Globus pallidus (tissue), 1 donor: ENCODE data around the gene ACTG1.

Experiments used
- DNase-seq: peaks from one replicate; pipeline ENCODE4 v3.0.0-alpha.2; 2015; ENCODE audit warnings: low spot score

ACTG1 gene

DNA sequence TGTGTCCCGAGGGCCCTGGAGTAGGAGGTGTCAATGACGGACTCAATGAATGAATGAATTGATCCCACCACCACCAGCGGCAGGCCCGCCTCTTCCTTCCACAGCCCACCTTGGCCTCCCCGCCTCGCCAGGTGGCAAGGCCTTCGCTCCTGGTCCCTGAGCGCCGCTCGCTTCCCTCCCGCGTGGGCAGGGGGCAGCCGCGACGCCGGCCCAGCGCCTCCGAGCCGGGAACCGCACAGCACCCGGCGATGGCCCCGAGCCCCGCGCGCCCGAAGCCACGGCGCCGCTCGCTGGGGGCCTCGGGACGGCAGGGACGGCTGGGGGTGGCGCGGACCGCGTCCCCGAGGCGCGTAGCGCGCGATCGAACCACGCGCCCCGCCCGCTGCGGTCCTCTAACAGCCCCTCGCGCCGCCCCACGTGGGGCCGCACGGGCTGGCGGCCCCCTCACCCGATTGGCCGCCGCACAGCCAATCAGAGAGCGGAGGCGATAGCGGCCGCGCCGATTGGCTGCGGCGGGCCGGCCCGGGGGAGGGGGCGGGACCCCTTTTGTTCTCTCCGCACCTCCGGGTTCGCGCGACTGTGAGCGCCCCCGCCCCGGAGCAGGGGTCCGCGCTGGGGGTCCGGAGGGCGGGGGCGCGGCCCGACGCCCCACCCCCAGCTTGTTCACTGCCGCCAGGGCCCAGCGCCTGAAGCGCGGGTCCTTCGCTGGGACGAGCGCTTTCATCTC, 31.4 kb downstream of the ACTG1 start:
- DNase-seq: peak; percentile 85

DNA sequence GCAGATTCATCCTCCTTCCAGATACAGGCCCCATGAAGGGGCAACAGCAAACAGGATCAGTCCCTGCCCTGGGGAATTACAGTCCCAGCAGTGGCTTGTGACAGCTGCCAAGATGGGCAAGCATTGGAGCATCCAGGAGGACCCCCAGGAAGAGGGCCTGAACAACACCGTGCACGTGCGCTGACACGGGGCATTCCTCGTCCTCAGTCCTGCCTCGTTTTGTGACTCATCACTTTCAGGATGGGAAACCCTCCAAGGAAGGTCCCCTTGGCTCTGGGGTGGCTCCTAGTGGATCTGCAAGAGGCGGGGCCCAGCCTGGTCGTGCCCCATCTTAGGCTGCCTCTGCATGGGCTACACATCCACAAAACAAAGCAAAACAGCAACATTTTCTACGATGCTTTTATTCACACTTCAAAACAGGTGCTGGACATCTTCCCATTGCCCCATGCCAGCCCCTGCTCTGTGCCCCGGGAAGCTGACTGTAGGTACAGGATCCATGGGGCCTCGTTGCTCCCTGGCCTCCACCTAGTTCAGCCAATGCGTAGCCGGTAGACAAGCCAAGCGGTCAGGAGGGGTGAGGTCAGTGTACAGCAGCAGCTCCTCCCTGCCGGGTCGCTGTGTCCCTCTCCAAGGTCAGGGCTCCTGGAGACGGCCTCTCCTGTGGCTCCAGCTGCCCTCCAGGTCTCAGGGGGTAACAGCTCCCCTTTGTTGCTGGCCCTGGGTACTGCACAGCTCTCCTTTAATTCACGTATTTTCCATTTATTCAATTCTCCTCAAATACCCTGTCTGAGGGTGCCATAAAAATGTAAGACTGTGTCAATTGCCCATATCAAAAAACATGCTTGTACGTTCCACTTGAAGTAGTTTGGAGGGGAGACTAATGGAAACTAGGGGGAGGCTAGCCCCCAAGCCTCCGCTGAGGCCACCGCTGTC, 32.2 kb downstream of the ACTG1 start:
- DNase-seq: no peak

DNA sequence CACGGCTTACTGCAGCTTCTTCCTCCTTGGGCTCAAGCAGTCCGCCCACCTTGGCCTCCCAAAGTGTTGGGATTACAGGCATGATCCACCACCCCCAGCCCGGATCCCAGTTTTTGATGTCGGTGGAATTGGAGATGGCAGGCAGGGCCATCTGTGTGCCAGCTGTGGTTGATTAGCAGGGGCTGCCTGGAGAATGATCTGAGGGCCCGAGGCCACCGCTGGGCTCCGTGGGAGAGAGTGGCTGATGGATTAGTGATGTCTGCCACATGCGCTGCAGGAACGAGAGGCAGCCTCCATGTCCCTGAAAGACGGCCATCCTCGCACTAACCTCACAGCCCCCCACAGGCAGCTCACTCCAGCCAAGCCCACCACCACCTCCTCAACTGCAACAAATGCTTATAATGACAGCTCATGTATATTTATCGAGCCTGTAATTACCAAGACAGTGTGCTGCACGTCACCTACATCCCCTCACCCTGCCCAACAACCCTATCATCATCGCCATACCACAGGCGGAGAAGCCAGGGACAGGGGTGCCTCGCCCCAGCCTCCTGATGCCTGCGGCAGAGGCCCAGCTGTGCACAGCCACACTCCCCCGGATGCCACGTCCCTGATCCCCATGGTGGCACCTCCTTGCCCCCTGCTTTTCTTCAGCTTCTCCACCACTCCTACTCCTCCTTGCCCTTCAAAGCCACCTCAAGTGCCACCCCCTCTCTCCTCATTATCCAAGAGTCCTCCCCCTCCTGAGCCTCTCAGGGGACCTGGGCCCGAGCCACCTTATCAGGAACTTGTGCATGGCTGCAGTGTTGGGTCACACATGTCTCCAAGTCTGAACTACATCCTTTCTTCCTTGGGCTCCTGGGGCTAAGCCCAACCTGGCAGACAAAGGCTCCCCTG, 33.2 kb downstream of the ACTG1 start:
- no peak for DNase-seq

DNA sequence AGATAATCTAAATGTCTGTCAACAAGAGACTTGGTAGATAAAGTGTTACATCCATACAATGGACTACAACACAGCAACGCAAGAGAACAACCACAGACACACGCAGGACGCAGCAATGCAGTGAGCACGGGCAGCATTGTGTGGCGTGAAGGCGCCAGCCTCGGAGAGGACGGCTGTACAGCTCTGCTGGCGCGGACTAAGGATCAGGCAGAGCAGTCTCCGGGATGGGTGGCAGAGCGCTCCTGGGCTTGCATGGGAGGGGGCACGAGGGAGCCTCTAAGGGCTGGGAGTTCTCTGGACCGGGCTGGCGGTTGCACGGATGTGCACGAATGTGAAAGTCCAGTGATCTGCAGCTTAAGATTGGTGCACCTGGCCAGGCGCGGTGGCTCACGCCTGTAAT, 34.5 kb downstream of the ACTG1 start:
- DNase-seq: no peak

DNA sequence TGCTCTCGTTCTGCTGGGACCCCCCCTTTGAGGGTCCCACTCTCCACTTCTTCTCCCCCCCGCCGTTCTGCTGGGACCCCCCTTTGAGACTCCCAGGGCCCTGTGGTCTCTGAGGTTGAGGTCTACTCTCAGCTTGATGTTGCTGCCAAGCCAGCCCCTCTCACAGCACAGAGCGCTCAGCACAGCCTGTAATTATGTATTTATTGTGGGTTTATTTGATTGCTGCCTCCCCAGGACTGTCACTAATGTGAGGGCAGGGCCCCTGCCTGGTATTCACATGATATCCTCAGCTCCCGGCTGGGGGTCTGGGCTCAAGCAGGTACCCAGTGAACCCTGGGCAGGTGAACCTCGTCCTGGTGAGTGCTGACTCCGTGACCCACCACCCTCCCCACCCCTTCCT, 35.4 kb downstream of the ACTG1 start:
- DNase-seq: no peak

DNA sequence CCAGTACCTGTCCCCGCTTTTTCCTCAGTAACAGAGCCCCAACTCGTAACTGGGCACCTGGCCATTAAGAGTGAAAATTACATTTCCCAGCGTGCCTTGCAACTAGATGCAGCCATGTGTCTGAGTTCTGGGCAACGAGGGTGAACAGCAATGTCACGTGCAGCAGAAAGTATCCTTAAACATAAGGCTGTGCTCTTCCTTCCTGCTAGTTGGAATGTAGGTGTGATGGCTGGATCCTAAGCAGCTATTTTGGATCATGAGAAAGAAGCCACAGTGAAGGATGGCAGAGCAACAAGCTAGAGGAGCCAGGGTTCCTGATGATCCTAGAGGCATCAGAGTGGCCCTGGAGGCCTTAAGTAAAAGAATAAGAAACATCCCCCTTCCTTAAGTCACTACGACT, 36.0 kb downstream of the ACTG1 start:
- DNase-seq: no peak

DNA sequence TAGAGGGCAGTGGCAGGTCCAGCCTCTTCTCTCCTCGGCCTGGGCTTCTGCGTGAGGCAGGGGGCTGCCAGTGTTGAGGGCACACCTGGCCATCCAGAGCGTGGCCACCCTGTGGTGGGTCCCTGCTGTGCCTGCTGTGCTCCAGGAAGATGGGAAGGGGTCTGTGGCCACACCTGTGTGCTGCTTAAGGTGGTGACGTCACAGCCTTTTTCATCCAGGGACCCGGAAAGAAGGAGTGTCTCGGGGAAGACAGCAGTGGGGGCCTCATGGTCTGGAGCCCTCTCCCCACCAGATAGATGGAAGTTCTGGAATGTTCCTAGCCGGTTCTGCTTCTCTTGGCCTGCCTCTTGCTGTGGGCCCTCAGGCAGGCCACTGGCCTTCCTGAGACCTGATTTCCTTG, 36.5 kb downstream of the ACTG1 start:
- DNase-seq: no peak

DNA sequence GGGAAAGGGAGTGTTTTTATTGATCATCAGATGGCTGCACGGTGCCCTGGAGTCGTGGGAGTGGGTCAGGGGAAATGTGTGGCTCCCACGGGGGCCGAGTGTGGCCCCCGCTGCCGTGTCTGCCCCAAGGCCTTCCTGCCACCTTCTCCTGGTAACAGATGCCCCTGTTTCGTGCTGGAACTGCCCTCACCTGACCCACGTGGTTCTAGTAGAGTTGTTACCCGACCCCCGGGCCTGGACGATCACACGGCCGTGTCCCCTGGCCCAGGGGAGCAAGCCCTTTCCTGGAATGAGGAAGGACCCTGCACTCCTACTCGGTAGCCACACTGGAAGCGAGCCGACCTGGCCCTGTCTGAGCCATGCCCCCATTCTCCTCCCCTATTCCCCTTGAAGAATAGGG, 37.6 kb downstream of the ACTG1 start:
- no peak for DNase-seq

DNA sequence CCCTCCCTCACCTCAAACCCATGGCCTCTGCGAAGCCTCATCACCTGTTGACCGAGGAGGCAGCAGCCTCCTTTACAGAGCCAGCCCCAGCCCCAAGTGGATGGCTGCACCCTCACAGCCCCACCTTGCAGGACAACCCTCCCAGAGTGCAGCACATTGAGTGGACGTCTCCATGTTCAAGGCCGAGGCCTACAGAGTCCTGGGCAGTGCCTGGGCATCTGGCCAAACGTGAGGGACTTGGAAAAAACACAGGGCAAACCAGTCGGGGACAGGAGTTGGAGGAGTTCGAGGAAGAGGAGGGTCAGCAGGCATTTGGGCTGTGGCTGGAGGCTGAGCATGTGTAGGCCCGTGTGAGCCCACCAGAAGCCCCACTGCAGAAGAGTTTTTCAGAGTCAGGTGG, 39.6 kb downstream of the ACTG1 start:
- DNase-seq: no peak

DNA sequence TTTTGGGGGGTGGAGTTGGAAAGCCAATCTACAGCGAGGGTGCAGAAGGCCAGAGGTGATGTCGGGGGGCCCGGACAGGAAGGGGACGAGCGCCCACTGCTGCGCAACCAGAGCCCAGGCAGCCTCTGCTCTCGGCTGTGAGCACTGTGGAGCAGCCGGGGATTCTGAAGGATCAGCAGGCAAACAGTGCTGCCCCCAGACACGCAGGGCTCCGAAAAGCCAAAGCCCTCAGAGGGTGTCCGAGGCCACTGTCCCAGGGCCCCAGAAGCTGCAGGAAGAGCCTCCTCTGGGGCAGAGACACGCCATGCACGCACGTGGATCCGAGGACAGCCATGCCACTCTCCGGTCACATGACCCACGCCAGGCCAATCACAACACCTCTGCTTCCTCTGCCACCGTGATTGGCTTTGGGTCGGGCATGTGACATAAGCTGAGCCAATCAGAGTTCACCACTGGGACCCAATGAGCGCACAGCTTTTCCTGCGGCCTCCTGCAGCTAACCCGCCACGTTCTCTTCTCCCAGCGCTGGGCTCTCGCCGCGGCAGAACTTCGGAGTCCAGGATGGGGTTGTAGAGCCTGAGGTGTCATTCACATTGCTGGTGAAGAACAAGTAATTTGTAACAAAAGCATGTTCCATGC, 40.7 kb downstream of the ACTG1 start:
- peak; percentile 79 for DNase-seq

DNA sequence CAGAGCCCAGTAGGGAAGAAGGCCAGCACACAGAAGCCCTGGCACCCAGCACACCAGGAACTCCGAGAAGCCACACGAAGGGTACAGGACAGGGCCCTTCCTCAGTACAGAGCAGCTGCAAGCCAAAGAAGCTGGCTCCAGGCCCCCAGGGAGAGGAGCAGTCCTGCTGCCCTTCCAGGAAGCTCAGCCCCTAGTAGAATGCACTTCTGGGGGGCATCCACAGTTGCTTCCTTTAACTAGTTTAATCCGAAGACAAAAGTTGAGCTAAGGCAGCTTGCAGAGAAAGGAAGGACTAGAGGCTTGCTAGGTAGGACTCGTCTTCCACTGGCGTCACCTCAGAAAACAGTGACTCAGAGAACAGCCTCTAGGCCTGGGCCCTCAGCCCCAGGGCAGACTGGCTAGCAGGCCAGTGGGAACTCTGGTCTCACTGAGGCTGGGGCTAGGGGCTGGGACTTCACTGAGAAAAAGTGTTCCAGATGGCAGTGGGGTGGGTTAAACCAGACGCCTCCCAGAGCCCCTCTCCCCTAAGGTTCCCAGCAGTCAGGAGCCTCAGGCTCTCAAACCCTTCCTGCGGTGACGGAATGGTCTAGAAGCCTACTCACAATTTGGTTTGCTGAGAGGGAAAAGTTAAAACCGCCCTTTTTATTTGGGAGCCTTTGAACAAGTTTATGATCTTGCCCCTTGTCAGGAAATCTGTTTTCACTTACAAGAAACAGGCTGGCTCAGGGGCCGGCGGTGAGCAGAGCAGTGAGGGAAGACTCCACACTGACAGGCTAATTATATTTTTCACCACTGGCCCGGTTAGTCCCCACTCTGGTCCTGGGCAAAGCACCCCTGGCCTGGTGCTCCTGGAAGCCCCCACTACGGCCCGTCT, 41.4 kb downstream of the ACTG1 start:
- no peak for DNase-seq

DNA sequence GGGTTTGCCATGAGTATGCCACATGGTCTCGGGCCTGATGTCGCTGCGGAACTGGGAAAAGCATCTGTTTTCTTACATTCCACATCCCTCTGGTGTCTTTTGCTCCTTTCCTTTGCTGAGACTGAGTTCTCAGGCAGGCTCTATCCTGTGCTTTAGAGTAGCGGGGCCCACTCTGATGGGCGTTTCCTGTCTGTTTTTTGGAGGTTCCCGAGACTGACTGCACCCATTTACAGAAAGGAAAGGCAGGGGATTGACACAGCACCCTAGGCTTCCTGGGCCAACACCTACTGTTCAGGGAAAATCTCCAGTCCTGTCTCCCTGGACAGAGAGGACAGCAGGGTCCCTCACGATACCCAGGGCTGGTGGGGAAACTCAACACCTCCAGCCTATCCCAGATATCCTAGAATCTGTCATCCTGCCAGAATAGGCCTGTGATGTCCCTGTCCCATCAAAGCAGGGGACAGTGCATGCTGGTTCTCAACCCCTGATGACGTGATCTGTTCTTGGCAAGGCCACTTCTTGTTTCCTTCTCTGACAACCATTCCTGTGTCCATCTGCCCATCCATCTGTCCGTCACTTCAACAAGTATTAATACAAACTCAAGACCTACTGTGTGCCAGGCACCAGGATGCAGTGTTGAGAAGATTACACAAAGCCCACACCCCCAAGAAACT, 42.2 kb downstream of the ACTG1 start:
- peak; percentile 47 for DNase-seq

DNA sequence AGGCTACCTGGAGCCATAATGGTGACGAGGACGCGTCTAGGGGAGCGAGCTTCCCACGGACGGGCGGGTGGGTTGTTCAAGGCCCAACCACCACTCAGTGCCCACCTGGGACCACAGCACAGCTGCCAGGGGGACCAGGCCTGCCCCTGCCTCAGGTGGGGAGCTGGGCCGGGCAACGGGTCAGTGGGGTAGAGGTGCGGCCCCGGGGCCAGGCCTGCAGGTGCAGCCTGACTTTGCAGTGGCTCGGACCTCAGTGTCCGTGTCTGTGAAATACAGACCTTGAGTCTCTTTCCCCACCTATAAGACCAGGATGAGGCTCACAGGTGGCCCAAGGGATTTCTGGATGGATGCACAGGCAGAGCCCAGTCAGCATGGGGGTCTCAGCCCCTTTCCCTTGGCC, 43.3 kb downstream of the ACTG1 start:
- DNase-seq: no peak

DNA sequence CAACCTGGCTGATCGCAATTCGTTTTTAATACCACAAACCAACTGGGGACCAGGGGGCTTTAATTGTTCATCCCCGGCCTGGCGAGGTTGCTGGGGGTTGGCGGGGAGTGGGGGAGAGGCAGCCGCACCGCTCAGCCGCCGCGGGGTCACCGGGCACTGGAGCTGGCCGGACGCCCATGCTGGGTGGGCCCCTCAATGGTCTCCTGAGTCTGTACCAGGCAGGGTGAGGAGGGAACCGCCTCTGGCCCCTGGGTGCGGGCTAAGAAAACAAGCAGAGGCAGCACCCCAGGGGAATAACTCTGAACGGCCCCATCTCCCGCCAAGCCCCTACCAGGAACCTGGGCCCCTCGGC, 43.9 kb downstream of the ACTG1 start:
- DNase-seq: no peak

DNA sequence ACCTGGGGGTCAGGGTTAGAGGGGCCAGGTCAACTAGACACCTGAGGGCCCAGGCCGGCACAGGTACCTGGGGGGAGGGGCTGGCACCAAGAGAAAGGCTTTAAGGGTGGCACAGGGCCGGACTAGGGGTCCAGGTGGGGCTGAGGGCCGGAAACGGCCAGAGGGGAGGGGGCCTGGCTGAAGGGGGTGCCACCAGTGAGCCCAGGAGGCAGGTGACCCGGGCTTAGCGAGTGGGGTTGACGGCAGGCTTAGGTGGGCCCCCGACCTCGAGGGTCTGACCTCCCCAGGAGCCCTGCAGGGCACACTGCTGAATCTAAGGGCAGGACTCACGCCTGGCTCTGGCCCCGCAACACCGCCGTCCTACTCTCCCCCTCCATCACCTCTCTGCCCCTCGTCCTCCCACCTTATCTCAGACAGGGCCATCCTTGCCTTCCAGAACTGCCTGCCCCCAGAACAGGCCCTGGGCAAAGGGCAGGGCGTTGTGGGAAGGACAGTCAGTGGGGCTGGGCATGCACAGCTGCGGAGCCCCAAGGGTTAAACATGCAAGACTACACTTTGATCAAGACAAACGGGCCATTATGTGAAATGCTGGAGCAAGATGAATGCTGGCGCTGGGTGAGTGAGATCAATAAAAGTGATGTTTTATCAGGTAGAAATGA, 44.4 kb downstream of the ACTG1 start:
- no peak for DNase-seq

DNA sequence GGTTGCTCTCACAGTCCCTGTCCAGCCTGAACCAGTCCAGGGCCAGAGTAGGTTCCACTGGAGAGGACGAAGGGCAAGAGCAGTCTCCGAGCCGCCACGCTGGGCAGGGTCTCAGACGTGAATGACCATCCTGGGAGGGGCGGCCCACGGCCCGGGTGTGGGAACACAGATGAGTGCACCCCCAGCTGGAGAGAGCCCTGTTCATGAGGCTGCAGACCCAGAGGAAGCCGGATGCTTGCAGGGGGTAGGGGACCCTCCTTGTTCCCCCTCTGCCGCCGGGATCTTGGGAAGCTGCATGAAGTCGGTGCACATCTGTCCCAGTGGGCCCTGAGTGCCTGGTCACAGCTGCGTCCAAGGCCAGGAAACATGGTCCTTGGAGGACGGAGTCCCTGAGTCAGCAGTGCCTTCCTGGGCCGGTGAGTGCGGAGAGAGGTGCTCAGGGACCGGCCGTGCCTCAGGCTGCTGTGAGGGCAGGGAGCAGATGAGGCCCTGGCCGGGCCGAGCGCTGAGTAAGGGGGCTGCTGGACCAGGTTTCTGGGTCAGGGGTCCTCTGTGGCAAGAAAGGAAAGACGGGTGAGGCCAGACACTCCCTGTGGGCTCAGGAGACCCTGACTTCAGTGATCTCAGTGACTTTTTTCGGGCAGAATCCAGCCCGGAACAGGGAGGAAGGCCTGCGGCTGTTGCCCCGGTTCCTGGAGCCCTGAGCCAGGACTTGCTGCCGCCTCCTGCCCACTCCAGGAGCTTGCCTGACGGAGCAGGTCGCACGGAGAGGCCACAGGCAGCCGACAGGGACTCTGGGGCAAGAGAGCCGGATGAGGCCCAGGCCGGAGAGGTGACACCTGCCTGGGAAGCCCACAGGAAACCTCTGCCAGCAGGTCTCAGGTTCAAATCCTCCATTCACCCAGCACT, 45.8 kb downstream of the ACTG1 start:
- no peak for DNase-seq

DNA sequence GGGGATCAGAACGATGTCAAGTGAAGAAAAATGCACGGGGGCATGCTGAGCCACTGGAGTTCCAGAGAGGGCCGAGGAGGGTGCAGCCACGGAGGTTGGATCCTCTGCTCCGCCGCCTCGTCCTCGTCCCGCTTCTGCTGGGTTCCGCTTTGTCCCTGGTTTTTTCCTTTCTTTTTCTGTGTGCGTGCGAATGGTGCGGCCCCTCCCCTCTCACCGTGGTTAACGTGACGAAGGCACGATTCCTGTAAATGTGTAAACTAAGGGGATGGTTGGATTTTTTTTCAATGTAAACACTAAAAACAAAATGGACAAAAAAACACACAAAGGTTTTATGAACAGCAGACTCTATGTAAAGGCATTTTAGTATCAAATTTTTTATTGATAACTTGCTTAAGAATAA, 46.7 kb downstream of the ACTG1 start:
- DNase-seq: no peak

DNA sequence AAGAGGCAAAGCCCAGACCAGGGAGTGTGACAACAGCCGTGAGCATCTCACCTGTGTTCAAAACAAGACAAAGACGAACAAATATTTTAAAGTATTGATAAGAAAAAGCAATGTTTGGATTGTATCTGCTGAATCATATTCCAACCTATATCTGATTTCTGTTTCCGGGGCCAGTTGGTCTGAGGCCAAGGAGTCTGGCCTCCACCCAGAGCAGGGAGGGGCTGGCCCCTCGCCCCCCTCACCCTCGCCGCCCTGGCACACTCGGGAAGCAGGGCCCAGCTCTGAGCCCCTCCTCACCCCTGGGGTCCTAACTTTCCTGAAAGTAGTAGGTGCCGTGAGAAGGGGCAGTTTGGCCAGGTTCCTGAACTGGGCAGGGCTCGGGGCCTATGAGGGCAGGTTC, 48.0 kb downstream of the ACTG1 start:
- DNase-seq: no peak

DNA sequence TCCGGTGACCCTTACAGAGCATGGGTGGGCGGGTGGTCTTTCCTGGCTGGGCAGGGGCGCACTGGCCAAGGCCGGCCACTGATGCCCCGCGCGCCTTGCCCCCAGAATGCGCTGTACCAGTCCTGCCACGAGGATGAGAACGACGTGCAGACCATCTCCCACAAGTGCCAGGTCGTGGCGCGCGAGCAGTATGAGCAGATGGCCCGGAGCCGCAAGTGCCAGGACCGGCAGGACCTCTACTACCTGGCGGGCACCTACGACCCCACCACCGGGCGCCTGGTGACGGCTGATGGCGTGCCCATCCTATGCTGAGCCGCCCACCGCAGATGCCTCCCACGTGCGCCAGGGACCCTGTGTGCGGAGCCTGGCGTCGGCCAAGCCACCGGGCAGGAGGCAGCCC, 49.1 kb downstream of the ACTG1 start:
- DNase-seq: no peak
